Embryonic facial prominence (tissue), 1 donor: ENCODE results near the gene LILRA6.
"Not testable (repeated sequence)": the region's sequence is repeated elsewhere in the genome, so short reads cannot be mapped to it uniquely, and the experiment has no call there.

Experiments
- DNase-seq: peaks from one replicate; pipeline ENCODE4 v3.0.0-alpha.2; 2016; ENCODE audit errors: extremely low spot score

The LILRA6 gene

GRCh38 chr19:54231077-54231931 is 11.3 kb downstream of the LILRA6 start:
- DNase-seq, result no peak

DNA sequence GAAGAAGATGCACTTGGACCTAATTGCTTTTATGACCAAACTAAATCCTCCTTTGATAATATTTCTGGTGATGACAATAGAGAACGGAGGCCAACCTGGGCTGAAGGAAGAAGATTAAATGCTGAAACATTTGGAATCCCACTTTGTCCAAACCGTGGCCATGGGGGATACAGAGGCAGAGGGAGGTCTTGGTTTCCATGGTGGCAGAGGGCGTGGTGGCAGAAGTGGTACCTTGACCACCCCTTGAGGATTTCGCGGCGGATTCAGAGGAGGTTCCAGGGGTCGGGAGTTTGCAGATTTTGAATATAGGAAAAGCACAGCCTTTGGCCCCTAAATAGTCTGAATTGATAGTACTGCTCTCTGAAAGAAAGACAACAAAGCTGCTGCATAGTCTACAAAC is 12.6 kb downstream of the LILRA6 start:
- no peak for DNase-seq

- DNase-seq, result no peak
These were observed 13.4 kb downstream of the LILRA6 start for GRCh38 chr19:54229146-54229545.

GRCh38 chr19:54224619-54225018 is 18.0 kb downstream of the LILRA6 start:
- not testable (repeated sequence) for DNase-seq

- DNase-seq, result not testable (repeated sequence)
These were observed 18.7 kb downstream of the LILRA6 start for GRCh38 chr19:54223937-54224281.

- DNase-seq, result not testable (repeated sequence)
These were observed 19.2 kb downstream of the LILRA6 start for GRCh38 chr19:54223277-54223936.

- DNase-seq, result not testable (repeated sequence)
These were observed 19.9 kb downstream of the LILRA6 start, which contains the start of gene LILRB3 for GRCh38 chr19:54222474-54223276. Gene LILRB3 (minus strand): TSS chr19:54223007. CDS start chr19:54222976, 31 bp downstream.

DNA sequence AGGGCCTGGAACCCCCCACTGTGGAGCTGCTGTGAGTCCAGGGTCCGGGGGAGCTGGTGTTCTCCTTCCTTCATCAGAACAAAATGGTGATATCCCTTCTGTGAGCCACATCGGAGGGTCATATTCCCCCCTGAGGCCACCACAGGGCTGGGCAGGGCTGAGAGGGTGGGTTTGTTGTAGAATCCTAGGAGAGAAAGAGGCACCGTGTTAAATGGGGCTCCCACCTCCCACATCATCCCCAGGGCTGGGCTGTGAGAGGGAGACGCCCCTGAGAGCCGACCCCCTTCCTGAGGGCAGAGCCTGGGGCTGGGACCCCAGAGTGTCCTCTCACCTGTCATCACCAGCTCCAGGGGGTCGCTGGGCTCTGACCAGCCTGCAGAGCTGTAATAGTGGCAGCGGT is 20.6 kb downstream of the LILRA6 start:
- DNase-seq, result not testable (repeated sequence)

GRCh38 chr19:54219702-54220101 is 22.9 kb downstream of the LILRA6 start:
- not testable (repeated sequence) for DNase-seq

GRCh38 chr19:54218960-54219661 is 23.5 kb downstream of the LILRA6 start:
- DNase-seq, result no peak

DNA sequence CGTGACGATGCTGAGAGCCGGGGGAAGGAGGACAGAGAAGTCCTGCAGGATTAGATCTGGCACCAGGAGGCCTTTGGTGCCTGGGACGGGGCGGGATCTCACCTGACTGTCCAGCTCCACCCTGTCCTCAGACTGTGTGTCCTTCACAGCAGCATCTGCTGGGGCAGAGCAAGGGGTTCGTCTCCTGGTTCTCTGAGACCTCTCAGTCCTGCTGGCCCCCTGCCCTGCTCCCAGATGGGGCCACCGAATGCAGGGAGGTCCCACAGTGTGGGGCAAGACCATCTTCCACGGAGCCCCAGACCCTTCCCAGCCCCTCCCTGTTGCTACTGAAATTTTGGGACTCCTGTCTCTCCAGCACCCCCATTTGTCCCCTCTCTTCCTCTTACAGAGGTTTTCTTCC is 24.3 kb downstream of the LILRA6 start:
- no peak for DNase-seq

- not testable (repeated sequence) for DNase-seq
These were observed 24.9 kb downstream of the LILRA6 start for GRCh38 chr19:54217517-54218247.

- DNase-seq, result no peak
These were observed 25.7 kb downstream of the LILRA6 start for GRCh38 chr19:54216869-54217268.

GRCh38 chr19:54214734-54215133 is 27.9 kb downstream of the LILRA6 start:
- not testable (repeated sequence) for DNase-seq

DNA sequence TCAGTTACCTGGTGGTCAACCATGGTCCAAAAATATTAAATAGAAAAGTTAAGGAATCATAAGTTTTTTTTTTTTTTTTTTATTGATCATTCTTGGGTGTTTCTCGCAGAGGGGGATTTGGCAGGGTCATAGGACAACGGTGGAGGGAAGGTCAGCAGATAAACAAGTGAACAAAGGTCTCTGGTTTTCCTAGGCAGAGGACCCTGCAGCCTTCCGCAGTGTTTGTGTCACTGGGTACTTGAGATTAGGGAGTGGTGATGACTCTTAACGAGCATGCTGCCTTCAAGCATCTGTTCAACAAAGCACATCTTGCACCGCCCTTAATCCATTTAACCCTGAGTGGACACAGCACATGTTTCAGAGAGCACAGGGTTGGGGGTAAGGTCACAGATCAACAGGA is 28.4 kb downstream of the LILRA6 start:
- not testable (repeated sequence) for DNase-seq

DNA sequence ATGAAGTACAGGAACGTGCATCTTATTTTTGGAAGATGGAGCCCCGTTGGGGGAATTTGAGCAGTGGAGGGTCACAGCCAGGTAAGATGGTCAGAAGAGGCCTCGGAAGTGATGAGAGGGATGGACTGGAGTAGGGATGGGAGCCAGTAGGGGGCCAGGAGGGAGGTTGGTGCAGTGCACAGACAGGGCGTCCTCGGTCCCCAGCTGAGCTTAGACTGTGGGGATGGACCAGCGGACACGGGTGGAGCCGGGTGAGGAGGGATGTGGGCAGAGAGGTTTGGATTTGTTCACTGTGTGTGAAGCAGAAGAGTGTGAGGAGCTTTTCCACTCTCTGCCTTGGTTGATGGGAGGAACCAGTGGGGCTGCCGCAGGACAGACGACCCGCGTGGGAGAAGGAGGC is 31.4 kb downstream of the LILRA6 start:
- no peak for DNase-seq

GRCh38 chr19:54209811-54210494 is 32.6 kb downstream of the LILRA6 start:
- DNase-seq, result peak; percentile 40

- no peak for DNase-seq
These were observed 33.4 kb downstream of the LILRA6 start for GRCh38 chr19:54209058-54209810.

DNA sequence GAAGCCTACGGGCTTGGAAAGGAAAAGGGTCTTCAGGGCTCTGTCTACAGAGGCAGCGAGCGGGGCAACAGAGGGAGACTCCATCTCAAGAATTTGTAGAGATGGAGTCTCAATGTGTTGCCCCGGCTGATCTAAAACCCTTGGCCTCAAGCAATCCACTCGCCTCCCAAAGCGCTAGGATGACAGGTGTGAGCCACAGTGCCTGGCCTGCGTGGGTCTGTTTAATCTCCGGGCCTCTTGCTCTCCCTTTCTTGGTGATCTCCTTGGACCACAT is 33.9 kb downstream of the LILRA6 start:
- no peak for DNase-seq
